ENCODE data around the gene VIPR1.

DNA sequence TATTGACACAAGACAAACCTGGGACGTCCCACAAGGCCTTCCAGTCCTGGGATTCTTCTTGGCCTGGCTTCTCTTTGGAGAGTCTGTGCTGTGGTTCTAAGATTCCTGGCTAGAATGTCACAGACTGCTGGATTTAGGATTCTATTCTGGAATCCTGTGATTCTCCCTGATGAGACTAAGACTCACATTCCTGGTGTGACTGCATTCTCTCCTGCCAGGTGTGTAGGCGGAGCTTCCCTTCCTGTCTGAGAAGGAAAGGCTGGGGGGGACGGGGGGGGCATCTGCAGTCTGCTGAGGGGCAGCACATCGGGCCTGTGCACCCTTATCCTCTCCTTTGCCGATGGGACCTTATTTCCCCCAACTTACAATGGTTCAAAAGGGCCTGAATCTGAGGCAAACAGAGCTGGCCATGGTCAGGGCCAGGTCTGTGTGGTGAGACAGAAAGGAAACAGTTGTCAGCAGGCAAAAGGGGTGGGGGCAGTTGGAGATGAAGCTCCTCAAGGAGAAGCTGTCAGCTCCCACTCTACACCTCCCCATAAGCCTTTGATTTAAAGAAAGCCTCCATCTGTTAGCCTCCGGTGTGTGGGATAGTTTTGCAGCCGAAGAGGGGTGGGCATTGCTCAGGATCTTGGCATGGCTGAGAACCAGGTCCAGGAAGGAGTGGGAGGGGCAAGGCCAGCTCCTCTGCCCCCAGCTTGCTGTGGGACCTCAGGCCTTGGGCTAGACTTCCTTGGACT lies 30.9 kb downstream of the VIPR1 start:
- TF ChIP-seq CTCF (IDR thresholded peaks at IDR 0.05) (no peak), SMAD3 (CRISPR knock-in tag; IDR thresholded peaks at IDR 0.05; ENCODE audit: borderline replicate concordance) (no peak), NR1H2 (CRISPR knock-in tag; IDR thresholded peaks at IDR 0.05) (no peak), ZNF512 (CRISPR knock-in tag; IDR thresholded peaks at IDR 0.05; ENCODE audit: borderline replicate concordance) (no peak), FOXP1 (CRISPR knock-in tag; IDR thresholded peaks at IDR 0.05; ENCODE audit: borderline replicate concordance) (no peak), NFYB (CRISPR knock-in tag; conservative IDR thresholded peaks at IDR 0.05; ENCODE audit: low read depth) (no peak), JUN (CRISPR knock-in tag; IDR thresholded peaks at IDR 0.05) (no peak), CREB1 (CRISPR knock-in tag; IDR thresholded peaks at IDR 0.05) (no peak), SP1 (CRISPR knock-in tag; conservative IDR thresholded peaks at IDR 0.05) (no peak)
- TF ChIP-seq, protein P1, sequence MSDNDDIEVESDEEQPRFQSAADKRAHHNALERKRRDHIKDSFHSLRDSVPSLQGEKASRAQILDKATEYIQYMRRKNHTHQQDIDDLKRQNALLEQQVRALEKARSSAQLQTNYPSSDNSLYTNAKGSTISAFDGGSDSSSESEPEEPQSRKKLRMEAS (CRISPR knock-in tag; IDR thresholded peaks at IDR 0.05): no peak
